NOMO-1 treated with DMSO at 0.1 percent for 48 hours (cell line): ENCODE data around the gene RASGRP3.
A peak's percentile ranks its signal among the peaks of the same experiment; 100 is the strongest.
"Not testable (repeated sequence)": the region's sequence is repeated elsewhere in the genome, so short reads cannot be mapped to it uniquely, and the experiment has no call there.

ENCODE experiments used
- DNase-seq: peaks from one replicate; lab custom pipeline; 2025; ENCODE audit not compliant: unreplicated experiment; lab: John Stamatoyannopoulos, UW

The RASGRP3 gene

DNA sequence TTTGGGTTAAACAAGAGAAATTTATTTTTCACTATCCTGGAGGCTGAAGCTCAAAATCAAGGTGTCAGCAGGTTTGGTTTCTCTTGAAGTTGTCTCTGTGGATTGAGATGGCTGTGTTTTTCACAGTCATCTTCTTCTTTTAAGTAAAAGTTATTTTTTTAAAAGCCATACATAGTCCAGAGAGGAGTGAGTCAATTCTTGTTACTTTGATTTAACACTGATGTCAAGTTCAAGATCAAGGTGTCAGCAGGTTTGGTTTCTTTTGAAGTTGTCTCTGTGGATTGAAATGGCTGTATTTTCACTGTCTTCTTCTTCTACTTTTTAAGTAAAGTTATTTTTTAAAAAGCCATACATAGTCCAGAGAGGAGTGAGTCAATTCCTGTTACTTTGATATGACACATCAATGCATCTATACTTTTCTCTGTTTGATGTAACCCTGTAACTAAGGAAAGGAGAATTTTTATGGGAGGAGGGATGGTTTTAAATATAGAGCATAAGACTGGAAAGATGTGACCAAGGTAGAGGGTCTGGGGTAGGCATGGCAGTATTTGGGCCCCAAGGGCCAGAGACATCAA is 22.5 kb upstream of the RASGRP3 start:
- DNase-seq = no peak

DNA sequence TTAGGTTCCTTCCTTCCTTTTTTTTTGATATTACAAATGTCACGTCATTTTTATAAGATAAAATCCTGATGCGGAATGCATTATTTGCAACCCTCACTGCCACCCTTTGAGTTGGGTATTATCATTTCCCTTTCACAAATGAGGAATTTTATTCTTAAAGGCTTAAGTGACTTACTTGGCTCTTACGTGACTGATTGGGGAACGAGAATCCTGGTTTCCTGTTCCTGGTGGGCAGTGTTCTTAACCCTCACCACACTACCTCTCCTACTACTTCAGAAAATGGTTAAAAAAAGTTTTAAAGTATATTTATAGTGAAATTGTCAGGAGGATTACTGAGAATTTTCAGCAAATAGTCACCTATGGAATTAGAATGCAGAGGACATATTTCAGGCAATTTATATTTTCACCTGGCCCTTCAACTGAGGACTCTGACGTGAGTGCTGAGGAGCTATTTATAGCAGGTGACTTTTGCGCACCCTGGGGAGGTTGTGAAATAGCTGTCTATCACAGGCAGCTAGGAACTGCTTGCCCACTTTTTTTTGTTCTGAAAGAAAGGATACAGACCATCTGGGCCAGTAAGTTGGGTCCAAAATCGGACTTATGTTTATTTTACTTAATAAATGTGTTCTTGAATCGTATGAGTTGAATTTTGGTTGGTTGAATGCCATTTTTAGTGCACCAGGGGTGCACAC is 18.7 kb upstream of the RASGRP3 start:
- DNase-seq = peak; percentile 12

DNA sequence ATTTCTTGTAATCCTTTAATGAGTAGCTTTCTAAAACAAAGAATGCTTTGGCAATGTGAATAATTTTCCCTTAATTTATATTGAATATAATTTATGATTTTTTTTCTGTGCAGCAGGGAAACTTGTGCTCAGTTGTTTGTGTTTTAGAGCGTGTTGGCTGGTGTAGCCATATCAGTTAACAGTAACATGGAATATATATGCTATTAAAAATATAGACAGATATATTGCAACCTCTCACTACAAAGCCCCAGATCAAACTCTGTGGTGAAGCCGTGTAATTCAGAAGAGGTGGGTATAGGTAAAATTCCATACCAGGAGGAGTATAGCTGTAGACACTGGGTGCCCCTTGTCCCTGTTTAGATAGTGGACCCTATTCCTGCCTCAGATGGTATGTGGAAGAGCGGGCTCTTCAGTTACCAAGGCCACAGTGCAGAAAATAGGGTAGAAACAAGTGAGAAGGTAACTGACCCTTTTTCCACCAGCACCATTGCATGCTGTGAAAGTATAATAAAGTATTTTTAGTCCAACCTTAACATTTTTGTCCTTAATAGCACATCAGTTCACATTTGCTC is 18.1 kb upstream of the RASGRP3 start:
- DNase-seq = no peak

DNA sequence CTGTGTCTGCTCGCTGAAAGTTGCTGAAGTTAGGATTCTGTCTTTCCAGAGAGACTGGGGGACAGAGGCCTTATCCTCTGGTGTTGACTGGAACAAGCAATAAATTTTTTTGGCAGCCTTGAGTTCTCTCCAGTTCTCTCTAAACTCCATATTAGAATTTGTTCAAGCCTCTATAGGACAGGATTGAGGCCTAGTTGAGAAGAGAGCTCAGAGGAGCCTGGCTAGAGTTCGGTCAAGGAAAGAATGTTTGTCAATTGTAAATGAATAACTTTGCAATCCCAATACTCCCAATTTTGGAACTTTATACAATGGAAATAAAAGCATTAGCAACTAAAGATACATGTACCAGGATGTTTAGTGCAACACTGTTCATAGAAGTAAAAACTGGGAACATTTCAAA is 16.7 kb upstream of the RASGRP3 start:
- DNase-seq = no peak

- DNase-seq = not testable (repeated sequence)
These were observed 13.9 kb upstream of the RASGRP3 start for GRCh38 chr2:33462512-33462911.

DNA sequence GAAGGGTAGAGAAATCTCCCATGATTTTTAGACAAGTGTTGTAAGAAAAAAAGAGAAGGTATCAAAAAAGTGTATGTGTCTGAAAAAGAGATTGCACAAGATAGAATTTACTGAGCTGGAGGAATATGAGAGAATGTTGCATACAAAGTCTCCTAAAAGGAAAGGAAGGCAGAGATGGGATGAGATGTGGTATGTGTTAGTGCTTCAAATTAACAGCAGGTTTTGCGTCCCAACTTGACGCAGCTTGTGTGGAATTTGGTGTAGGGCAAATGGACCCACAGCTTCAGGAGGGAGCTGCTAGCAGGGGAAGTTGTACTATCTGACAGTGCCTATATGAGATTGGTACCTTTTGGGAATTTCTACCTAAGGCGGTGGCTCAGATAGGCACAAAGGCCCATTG is 9.0 kb upstream of the RASGRP3 start:
- no peak for DNase-seq

GRCh38 chr2:33469238-33469637 is 7.2 kb upstream of the RASGRP3 start:
- DNase-seq = no peak

DNA sequence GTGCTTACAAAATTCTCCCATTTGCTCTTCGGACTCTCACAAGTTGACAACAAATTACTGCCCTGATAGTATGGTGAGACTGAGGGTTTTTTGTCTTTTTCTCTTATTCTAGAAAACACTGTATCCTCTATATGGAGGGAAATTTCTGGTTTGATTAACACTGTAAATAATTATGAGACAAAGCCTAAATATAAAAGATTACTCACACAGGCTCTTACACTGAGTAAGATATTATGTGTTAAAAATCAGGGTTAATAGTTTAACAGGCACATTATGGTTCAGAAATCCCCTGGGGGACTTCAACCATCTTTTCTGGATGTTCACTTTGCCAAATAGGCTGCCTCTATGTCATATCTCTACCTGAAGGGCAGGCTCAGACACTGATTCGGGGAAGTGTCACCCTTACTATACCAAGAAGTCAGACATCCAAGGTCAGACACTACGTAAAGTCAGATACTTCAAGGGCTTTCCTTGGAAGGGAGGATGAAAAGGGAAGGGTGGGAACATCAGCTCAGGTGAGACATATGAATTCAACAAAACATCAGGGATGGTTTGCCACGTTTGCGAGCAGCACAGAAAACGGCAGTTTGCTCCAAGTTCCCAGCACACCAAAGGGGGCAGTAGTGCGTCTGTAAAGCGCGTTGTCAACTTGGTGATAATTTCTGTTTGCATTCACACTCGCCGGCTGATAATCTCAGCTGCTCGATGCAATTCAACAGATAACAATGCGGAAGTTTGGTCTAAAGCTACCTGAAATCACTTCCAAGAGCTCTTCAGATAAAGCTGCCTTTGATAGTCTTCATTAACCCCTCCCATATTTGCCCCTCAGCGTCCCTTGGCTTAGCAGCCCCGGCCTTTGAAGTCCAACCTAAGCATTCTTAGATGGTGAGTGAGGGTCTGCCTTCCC is 972 bp upstream of the RASGRP3 start:
- peak; percentile 85 for DNase-seq

- no peak for DNase-seq
These were observed 343 bp downstream of the RASGRP3 start for GRCh38 chr2:33476793-33477190.

DNA sequence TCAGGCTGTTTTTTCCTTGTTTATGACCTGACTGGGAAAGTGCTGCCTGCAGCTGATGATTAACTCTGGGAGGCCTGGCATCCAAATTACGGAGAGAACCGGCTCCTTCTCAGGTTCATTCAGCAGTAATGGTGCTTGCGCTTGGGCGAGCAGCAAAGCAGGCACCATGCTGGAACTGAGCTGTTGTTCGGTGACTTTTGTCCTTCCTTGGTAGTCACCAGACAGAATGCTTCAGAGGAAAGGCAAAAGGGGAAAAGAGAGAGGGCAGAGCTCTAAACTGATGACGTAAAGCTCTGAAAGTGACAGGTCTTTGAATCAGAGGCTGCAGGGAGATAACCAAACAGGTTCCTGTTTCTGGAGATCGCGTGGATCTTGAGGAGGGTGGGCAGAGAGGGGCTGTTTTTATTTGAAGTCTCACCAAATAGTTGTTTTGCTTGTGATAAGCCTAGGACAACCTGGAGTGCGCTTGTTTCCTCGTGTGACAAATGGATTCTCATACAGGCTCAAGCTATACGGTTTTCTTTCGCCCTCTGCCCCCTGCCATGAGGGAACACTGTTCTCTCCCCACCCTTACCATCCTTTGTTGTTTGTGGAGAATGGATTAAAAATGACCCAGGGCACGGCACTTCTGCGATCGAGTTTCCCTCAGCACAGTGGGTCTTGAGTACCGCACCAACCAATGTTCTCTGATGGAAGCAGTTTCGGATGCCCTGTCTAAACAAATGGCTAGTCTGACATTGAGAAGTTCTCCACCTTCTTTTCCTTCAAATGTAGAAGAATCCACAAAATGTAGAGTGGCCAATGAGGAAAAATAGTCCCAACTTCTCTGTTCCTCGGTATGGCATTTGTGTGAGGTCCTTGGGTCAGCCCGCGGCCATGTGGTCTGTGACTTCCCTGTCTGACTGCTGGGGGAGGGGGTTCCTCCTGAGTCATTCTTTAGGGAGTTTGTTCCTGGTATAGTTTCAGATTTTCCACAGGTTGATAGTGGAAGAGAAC is 1.3 kb downstream of the RASGRP3 start:
- DNase-seq = peak; percentile 82

DNA sequence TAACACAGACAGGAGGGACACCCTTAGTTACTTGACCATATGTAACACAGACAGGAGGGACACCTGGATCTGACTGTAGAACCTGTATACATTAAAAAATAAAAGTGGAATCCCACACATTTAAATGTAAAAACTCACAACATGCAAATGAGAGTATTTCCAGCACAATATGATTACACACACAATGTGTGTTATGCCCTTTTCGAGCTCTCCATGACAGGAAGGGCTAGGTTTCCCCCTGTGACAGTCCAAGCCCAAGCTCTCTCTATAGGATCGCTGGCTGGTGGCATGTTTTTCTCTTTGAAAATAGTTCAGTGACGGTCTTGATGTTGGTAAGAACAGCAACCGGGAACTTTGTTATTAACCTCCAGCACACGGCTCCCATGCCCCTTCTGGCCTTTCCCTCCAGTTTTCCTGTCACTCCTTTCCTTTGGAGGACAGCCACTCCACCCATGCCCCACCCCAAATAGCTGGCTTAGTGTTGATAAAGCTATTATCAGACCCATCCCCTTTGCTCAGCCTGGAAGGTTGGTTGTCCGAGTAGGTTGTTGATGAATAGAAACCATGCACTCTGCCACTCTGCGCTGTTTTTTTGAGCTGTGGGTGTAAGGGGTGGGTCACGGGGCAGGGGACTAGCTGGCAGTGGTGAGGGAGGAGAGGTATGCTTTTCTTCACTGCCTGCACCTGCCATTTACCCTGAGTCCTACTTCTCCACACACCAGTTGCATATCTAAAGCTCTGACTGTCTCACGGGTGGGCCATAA is 2.7 kb downstream of the RASGRP3 start:
- no peak for DNase-seq

DNA sequence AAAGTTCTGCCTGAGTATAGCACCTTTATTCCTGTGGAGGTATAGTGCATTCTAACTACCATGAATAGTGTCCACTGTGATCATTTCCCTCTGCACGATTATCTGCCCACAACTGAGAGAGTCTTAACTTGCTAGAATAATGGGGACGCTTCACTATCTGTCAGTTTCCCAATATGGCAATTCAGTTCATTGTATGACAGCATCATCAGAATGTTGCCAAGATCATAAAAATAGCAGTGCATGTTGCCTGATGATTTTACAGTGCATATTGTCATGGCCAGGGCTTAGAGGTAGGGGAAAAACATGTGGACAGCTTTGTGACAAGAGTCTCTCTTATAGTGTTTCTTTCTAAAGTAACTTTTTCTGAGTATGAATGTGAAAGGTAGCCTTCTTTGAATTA is 6.1 kb downstream of the RASGRP3 start:
- no peak for DNase-seq

DNA sequence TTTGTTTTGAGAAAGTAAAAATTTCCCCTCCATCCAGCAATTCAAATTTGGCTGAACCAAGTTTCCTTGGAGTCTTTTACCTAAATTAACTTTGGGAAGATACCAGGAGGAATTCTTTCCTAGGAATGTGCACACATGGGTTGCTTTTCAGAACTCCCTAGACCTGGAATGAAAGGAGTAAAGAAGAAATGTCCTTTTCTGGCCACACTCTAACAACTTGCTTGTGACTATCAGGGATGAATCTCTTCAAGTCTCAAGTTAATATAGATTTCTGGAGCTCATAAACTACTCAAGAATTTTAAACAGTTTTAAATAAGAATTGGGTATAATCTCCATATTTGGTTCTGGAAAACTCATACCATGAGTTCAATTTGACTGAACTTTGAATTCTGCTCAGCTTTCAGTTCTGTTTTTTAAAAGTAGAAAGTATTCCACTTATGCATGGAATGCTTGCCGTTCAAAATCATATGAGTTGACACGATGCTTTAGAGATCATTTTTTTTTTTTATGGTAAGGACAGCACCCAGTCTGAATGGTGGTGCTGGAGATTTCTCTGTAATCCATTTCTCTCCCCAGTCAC is 7.7 kb downstream of the RASGRP3 start:
- no peak for DNase-seq

GRCh38 chr2:33485051-33485450 is 8.6 kb downstream of the RASGRP3 start:
- no peak for DNase-seq

- DNase-seq = no peak
These were observed 10.1 kb downstream of the RASGRP3 start for GRCh38 chr2:33486544-33486943.

GRCh38 chr2:33488178-33488690 is 11.8 kb downstream of the RASGRP3 start:
- no peak for DNase-seq

GRCh38 chr2:33488715-33489540 is 12.5 kb downstream of the RASGRP3 start:
- no peak for DNase-seq

- no peak for DNase-seq
These were observed 13.5 kb downstream of the RASGRP3 start for GRCh38 chr2:33489835-33490431.
